GM06990 (cell line): ENCODE measurements around the gene MED13L.

Experiments
- DNase-seq: peaks from one replicate; pipeline ENCODE4 v3.0.0-alpha.2; 2011; ENCODE audit not compliant: insufficient read length; ENCODE audit errors: extremely low read depth
- H3K27me3 ChIP-seq: replicated peaks from 2 replicates; pipeline ENCODE4 v1.6.0; 2011; ENCODE audit warnings: low read length; ENCODE audit not compliant: control insufficient read depth, insufficient read depth
- H3K36me3 ChIP-seq: 2 replicates; pipeline ENCODE4 v1.5.1; 2011; ENCODE audit warnings: low read length; ENCODE audit not compliant: control insufficient read depth, insufficient read depth
- H3K4me3 ChIP-seq: replicated peaks from 2 replicates; pipeline ENCODE4 v1.5.1; 2011; ENCODE audit warnings: low read depth, mild to moderate bottlenecking, control low read depth, low read length
- TF ChIP-seq, protein P1 (sequence below): IDR thresholded peaks from 2 replicates; pipeline ENCODE4 v1.5.1; 2011; ENCODE audit warnings: low read length, control low read depth, mild to moderate bottlenecking, inconsistent platforms; ENCODE audit not compliant: insufficient read depth, poor library complexity, severe bottlenecking

MED13L gene

DNA sequence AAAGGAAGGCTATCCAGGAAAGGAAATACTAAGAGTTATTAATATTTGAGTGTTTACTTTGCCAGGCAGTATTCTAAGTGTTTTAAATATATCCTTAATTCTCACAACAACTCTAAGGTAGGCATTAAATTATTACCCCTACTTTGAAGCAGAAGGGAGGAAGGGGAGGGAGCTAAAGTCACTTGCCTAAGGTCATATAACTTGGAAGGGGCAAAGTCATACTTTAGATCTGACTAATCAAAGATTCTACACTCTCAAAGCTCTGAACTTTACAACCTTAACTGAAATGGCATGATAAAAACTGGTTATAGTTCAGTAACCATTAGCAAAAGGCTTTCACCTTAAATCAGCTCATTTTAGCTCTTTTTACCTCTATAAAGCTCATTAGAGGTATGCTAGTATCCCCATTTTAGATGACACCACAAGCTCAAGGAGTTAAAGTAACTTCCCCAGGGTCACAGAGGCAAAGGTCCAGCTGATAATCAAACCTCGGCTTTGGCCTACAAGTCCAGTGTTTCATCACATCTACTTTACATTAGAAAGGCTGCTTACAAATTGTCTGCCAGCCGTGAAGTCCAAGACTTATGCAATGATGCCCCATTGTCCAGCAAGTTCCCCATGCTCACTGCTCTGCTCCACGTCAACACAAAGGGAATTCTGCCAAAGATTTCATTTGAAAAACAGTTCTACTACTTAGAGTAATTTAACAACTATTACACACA lies 223.9 kb downstream of the MED13L start:
- no peak overlapping the region for H3K4me3 ChIP-seq
- TF ChIP-seq, protein P1, sequence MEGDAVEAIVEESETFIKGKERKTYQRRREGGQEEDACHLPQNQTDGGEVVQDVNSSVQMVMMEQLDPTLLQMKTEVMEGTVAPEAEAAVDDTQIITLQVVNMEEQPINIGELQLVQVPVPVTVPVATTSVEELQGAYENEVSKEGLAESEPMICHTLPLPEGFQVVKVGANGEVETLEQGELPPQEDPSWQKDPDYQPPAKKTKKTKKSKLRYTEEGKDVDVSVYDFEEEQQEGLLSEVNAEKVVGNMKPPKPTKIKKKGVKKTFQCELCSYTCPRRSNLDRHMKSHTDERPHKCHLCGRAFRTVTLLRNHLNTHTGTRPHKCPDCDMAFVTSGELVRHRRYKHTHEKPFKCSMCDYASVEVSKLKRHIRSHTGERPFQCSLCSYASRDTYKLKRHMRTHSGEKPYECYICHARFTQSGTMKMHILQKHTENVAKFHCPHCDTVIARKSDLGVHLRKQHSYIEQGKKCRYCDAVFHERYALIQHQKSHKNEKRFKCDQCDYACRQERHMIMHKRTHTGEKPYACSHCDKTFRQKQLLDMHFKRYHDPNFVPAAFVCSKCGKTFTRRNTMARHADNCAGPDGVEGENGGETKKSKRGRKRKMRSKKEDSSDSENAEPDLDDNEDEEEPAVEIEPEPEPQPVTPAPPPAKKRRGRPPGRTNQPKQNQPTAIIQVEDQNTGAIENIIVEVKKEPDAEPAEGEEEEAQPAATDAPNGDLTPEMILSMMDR, result no peak
- DNase-seq, result no peak

DNA sequence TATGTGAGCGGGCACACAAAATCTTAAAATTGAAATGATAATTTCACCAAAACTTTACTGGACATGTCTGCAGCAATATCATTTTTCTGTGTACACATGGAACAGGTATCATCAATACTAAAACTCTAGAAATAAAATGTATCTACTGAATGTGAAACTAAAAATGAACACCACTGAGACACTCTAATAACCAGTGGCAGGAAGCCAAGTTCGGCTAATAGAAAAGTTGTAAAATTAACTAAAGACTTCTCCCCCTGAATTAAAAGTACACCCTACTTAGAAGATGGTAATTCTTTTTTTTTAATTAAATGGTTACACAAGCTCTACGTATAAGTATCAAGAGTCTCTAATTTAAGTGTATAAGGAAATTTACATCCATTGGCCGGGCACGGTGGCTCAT lies 227.2 kb downstream of the MED13L start:
- Histone ChIP-seq H3K27me3 (no peaks in the 10 kb centered on the region), H3K4me3 (no peak overlapping the region), H3K36me3 (no peaks in the 10 kb centered on the region)
- DNase-seq, result no peak
- TF ChIP-seq, protein P1, result no peak

More for the DNA sequence above, 223.9 kb downstream of the MED13L start:
- H3K27me3 ChIP-seq, result no peaks in the 10 kb centered on the region
- no peaks in the 10 kb centered on the region for H3K36me3 ChIP-seq

DNA sequence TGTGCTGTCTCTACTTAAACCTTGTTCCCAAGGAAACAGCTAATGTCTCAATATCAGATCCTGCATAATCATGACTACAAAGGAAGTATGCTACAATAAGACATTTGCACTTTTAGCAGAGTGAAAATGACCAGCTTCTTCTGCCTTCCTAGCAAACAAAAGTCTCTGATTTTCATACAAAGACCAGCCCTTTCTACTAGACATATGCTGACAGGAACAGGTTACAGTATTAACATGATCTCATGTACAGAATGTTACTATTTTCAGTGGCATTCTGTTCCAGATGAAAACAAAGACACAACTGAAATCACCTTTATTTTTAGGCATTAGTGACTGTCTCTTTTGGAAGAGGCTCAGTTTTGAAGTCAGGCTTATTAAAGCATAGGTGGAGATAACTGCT lies 228.6 kb downstream of the MED13L start:
- H3K36me3 ChIP-seq, result no peaks in the 10 kb centered on the region
- peak; percentile 24 for DNase-seq
- no peak overlapping the region for H3K4me3 ChIP-seq
- TF ChIP-seq, protein P1, result no peak
- H3K27me3 ChIP-seq, result no peaks in the 10 kb centered on the region

DNA sequence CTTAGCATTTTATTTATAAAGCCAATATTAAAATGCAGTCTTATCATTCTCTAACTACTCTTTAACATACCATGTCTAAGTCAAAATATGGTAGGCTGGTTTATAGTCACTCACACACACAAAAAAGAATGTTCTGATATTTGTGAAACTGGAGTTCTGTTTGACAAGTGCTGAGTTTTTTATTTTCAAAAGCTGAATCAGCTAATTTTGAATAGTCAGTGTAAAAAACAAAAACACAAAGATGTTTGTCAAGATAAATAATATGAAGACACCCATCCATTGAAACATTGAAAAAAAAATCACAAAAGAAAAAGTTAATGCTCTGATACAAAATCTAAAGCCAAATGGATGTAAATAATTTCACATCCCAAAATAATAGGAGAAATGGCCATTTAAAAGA lies 231.5 kb downstream of the MED13L start:
- TF ChIP-seq, protein P1, result no peak
- no peaks in the 10 kb centered on the region for H3K36me3 ChIP-seq

DNA sequence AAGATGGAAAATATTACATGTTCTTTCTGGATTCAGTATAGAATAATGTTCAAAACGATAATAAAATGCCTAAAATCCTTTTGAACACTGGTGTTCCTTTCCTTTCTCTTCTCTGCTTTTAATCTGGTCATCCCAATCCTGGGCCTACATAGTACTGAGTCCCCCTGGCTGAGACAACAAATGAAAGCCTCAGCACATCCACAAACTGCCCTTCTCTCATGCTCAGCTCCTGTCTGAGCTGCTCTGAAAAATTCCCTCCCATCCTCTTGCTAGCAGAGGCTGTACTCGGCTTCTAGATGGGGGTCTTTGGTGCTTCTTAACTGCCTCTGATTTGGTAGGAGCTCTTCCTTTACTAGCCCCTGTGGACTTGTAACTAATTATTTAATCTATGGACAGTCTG lies 232.3 kb downstream of the MED13L start:
- TF ChIP-seq, protein P1, result no peak
- DNase-seq, result no peak
- no peak overlapping the region for H3K4me3 ChIP-seq
- H3K36me3 ChIP-seq, result no peaks in the 10 kb centered on the region
- no peaks in the 10 kb centered on the region for H3K27me3 ChIP-seq

More for the DNA sequence above, 231.5 kb downstream of the MED13L start:
- Histone ChIP-seq H3K27me3 (no peaks in the 10 kb centered on the region), H3K4me3 (no peak overlapping the region)
- DNase-seq, result no peak
